Kidney capillary endothelial cell (primary cell): ENCODE data around the gene FLT3.
A peak's percentile ranks its signal among the peaks of the same experiment; 100 is the strongest.
"Not testable (repeated sequence)": the region's sequence is repeated elsewhere in the genome, so short reads cannot be mapped to it uniquely, and the experiment has no call there.

Experiments
- DNase-seq: peaks from one replicate; pipeline ENCODE4 v3.0.0-alpha.2; 2018; ENCODE audit warnings: low spot score

The FLT3 gene

GRCh38 chr13:28099396-28100149 lies 803 bp downstream of the FLT3 start:
- no peak for DNase-seq

GRCh38 chr13:28097503-28097902 lies 2.9 kb downstream of the FLT3 start:
- no peak for DNase-seq

GRCh38 chr13:28094306-28094705 lies 6.1 kb downstream of the FLT3 start:
- DNase-seq: no peak

- DNase-seq: no peak
These were observed 6.5 kb downstream of the FLT3 start for GRCh38 chr13:28093881-28094280.

- no peak for DNase-seq
These were observed 7.9 kb downstream of the FLT3 start for GRCh38 chr13:28092431-28092830.

GRCh38 chr13:28089065-28089464 lies 11.3 kb downstream of the FLT3 start:
- no peak for DNase-seq

GRCh38 chr13:28077820-28078219 lies 22.6 kb downstream of the FLT3 start:
- not testable (repeated sequence) for DNase-seq

GRCh38 chr13:28077231-28077630 lies 23.1 kb downstream of the FLT3 start:
- DNase-seq: no peak

GRCh38 chr13:28071424-28071823 lies 29.0 kb downstream of the FLT3 start:
- no peak for DNase-seq

GRCh38 chr13:28067491-28067890 lies 32.9 kb downstream of the FLT3 start:
- DNase-seq: no peak

- DNase-seq: peak; percentile 9
These were observed 41.3 kb downstream of the FLT3 start for GRCh38 chr13:28058866-28059613.

- no peak for DNase-seq
These were observed 43.2 kb downstream of the FLT3 start for GRCh38 chr13:28056970-28057712.

GRCh38 chr13:28056426-28056825 lies 44.0 kb downstream of the FLT3 start:
- no peak for DNase-seq

- no peak for DNase-seq
These were observed 45.0 kb downstream of the FLT3 start for GRCh38 chr13:28055357-28055756.

GRCh38 chr13:28052945-28053344 lies 47.4 kb downstream of the FLT3 start:
- DNase-seq: no peak

- DNase-seq: no peak
These were observed 50.2 kb downstream of the FLT3 start for GRCh38 chr13:28049880-28050875.

GRCh38 chr13:28049215-28049614 lies 51.2 kb downstream of the FLT3 start:
- no peak for DNase-seq

GRCh38 chr13:28048768-28049167 lies 51.6 kb downstream of the FLT3 start:
- no peak for DNase-seq

- DNase-seq: peak; percentile 14
These were observed 52.5 kb downstream of the FLT3 start for GRCh38 chr13:28047757-28048388.

GRCh38 chr13:28046981-28047380 lies 53.4 kb downstream of the FLT3 start:
- no peak for DNase-seq

- no peak for DNase-seq
These were observed 54.5 kb downstream of the FLT3 start for GRCh38 chr13:28045861-28046260.
